Measurements from ENCODE around the gene PAH.

GRCh38 chr12:102900389-102900788 is 16.7 kb downstream of the PAH start:
- TF ChIP-seq CTCF (IDR thresholded peaks at IDR 0.05) = no peak
- TF ChIP-seq POLR2A (IDR thresholded peaks at IDR 0.05) = no peak

Data from right lobe of liver (tissue), 4 donors.